NCI-H146 treated with DMSO at 0.1 percent for 48 hours (cell line): ENCODE data around the gene TCF25.
A peak's percentile ranks its signal among the peaks of the same experiment; 100 is the strongest.
"Not testable (repeated sequence)": the region's sequence is repeated elsewhere in the genome, so short reads cannot be mapped to it uniquely, and the experiment has no call there.

Source experiments
- DNase-seq: peaks from one replicate; lab custom pipeline; 2025; ENCODE audit not compliant: unreplicated experiment; lab: John Stamatoyannopoulos, UW

The TCF25 gene

DNA sequence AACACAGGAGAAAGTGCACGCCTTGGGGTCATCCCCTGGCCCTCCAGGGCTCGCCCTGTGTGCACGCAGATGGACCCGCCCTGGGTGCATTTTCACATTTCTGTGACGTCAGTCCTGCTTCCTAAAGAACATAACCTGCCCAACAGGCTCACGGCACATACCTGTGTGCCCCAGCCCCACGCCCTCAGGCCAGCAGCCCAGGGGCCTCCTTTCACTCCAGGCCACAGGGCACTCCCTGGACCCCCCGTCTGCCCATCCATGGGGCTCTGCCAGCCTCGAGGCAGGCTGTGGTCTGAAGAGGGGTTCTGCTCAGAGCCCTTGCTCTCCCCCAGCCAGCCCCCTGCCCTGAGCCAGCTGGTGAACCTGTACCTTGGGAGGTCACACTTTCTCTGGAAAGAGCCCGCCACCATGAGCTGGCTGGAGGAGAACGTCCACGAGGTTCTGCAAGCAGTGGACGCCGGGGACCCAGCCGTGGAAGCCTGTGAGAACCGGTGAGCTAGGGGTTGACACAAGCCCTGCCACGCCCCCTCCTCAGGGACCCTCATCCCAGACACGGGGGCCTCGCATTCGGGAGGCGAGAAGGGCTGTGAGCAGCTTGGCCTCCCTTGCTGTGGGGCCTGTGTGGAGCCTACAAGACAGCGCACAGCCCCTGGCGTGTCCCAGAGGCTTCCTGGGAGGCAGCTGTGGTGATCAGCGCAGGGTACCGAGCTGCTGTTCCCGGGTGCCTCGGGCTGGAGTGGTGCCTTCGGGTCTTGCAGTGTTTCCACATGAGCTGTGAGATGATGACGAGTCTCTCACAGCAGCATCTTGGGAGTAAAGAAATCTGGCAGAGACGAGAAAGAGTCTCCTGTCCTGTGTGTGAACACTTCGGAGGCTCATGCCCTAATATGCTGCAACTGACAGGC, 31.5 kb downstream of the TCF25 start:
- no peak for DNase-seq

DNA sequence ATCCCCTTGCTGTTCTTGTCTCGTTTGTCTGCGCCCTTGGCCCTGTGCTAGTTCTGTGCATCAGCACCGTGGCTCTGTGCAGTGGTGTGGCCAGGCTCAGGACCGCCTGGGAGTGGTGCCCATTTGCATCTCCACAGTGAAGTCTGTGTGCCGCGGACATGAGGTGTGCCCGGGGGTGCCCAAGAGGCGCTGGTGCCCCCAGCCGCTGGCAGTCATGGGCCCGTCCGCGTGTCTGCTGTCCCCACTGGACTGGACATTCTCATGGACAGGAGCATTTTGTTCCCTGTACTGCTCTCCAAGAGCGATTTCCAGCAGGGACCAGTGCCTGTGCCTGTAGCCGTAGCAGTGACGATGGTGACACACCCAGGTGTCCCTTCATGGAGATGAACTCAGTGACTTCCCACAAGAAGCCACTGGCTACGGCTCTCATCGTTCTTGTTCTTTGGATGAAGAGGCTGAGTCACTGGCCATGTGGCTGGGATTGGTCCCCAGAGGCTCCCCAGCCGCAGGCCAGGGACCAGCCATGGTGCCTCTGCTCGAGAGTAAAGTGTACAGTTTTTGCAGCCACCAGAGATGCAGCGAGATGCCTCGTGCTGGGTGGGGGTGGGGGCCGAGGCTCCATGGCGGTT, 32.2 kb downstream of the TCF25 start:
- DNase-seq, result no peak

DNA sequence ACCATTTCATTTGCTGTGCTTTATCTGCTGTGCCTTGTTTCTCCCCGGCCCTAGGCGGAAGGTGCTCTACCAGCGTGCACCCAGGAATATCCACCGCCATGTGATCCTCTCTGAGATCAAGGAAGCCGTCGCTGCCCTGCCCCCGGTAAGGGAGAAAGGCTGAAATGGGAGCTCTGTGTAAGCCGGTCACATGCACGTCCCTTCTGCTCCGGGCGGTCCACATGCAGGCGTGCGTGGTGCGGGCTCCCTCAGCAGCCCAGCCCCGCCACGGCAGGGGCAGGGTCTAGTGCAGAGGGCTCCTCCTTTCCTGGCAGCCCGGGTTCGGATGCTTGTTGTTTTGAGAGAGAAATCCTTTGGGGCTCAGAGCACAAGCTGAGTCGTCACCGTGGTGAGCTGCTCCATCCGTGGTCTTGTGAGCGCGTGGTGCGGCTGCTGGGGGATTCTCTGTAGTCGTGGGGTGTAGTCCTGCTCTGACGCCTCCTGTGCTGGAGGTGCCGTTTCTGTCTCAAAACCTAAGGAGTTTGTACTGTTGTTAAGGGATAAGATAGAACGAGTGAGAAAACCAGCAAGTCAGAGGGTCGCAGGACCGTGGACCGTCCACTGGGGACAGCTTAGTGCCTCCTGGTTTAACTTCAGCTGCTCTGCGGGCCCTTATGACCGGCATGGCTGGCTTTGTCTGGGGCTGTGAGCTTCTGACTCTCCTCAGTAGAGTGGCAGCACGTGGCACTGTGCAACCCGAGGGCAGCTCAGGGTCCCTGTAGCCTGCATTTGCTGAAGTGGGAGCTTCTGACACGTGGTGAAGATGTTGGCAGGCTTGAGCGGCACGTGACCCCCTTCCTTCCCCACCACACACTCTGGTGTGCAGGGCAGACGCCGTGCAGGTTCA, 33.0 kb downstream of the TCF25 start:
- no peak for DNase-seq

DNA sequence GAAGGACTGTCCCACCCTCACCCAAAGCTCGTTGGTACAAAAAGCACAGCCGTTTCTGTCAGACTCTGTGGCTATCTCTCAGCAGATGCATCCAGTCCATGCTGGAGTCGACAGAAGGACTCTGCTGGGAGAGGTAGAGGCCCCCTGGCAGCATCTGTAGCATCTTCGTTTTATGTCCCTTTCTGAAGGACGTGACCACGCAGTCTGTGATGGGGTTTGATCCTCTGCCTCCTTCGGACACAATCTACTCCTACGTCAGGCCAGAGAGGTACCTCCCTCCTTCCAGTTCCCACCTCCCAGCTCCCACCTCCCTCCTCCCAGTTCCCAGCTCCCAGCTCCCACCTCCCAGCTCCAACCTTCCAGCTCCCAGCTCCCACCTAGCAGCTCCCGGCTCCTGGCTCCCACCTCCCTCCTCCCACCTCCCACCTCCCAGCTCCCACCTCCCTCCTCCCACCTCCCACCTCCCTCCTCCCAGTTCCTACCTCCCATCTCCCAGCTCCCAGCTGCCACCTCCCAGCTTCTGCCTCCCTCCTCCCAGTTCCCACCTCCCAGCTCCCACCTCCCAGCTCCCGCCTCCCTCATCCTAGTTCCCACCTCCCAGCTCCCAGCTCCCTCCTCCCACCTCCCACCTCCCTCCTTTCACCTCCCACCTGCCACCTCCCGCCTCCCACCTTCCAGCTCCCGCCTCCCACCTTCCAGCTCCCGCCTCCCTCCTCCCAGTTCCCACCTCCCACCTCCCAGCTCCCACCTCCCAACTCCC, 33.8 kb downstream of the TCF25 start:
- no peak for DNase-seq

DNA sequence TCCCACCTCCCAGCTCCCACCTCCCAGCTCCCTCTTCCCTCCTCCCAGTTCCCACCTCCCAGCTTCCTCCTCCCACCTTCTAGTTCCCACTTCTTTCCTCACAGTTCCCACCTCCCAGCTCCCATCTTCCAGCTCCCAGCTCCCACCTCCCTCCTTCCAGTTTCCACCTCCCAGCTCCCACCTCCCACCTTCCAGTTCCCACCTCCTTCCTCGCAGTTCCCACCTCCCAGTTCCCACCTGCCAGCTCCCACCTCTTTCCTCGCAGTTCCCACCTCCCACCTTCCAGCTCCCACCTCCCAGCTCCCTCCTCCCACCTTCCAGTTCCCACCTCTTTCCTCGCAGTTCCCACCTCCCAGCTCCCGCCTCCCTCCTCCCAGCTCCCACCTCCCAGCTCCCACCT, 34.8 kb downstream of the TCF25 start:
- no peak for DNase-seq

DNA sequence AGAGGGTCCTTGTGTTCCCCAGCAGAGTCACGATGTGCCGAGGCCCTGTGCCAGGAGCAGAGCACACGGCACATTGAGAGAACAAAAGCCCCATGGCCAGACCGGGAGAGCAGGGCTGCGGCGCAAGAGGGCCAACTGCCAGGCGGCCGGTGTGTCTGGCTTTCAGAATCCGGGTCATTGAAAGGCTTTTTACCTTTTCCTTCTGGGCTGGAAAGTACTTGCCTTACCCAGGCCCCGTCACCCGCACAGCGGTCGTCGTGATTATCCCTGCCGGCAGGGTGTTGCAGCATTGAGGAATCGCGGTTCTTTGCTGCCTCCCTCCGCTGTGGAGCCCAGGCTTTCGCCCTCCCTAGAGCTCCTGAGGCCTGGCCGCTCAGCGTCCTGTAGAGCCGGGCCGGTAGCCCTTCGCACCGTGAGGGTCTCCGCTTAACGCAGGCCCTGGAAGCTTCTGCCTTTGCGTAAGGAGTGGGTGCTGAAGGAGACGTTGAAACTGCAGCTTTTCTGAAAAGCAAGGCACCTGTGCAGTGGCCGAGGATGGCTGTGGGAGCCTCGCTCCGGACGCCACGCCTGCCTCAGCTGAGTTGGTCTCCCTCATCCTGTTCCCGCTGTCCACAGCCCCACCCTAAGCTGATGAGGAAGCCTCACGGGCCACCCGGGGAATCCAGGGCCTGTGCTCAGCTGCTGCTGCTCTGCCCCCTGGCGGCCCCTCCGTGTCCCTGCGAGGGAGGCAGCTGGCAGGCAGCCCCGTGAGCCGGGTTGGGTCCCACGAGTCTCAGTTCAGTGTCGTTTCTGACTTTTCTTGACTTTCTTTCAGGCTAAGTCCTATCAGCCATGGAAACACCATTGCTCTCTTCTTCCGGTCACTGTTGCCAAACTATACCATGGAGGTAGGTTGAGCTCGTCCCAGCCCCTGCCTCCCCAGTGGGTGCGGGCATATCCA, 36.7 kb downstream of the TCF25 start:
- DNase-seq, result no peak

DNA sequence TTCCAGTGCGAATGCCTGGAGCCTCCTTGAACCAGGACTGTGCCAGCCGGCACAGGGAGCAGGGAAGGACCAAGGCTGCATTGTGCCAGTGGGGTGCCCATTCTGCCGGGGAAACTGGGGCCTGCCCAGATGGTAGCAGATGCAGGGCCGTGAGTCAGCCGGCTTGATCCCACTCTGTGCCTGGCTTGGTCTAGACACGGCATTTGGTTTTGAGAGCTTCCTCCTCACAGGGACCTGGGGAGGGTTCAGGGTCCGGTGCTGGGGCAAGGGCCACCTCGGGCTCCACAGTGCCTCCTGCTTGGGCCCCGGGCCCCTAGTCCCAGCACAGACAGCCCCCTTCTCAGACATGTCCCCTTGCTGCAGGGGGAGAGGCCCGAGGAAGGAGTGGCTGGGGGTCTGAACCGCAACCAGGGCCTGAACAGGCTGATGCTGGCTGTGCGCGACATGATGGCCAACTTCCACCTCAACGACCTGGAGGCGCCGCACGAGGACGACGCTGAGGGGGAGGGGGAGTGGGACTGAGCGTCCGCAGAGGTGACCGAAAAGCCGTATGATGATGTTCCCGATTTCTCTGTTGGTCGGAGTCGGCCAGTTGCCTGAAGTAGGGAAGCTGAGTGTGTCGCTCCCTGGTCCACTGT, 37.4 kb downstream of the TCF25 start:
- no peak for DNase-seq

DNA sequence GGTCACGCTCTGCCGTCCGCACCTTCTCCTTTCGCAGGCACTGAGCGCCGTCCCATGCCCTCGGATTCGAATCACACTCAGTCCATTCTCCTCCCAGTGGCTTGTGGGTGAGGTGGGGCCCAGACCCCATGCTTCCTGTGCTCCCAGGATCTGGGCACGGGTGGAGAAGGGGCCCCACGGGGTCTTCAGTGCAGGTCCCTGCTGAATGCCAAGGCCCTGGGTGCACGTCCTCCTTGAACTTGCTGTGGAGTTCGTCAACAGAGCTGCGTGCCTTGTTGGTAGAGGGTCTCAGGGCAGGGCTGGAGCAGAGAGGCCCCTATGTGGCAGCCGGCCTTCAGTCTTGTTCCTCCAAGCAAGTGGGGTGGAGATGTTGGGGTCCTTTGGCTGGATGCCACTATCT, 38.0 kb downstream of the TCF25 start:
- DNase-seq, result no peak

DNA sequence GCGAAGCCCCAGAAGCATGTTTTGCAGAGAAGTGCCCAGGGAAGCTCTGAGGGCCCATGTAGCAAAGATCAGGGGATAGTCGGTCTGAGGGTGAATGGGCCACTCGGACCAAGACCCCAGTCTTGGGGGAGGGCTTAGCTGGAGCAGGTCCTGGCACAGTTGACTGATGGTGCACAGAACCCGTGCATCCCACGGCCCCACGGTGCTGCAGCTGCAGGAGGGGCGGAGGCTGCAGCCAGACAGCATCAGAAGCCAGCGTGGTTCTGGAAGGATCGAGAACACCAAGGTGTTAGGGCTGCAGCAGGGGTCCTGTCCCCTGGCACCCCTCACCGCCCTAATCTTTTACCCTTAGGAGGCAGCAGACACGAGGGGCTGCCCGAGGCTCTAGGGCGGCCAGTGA, 38.8 kb downstream of the TCF25 start:
- no peak for DNase-seq

DNA sequence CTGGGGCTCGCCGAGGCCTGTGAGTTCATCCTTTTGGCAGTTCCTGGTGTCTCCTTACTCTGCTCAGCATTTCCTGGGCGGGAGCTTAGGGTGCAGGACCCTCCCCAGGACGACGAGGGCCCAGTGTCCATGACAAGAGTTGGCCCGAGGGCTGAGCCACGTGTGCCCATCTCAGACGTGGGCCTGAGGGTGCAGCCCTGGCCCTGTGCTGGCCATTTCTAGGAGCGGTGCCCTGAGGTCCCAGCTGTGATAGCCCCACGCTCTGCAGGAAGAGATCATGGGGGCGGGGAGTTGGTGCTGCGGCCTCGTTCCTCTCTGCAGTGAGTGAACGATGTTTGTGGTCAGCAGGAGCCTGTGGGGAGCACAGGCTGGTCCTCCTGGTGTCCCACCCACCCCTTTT, 39.2 kb downstream of the TCF25 start:
- no peak for DNase-seq

DNA sequence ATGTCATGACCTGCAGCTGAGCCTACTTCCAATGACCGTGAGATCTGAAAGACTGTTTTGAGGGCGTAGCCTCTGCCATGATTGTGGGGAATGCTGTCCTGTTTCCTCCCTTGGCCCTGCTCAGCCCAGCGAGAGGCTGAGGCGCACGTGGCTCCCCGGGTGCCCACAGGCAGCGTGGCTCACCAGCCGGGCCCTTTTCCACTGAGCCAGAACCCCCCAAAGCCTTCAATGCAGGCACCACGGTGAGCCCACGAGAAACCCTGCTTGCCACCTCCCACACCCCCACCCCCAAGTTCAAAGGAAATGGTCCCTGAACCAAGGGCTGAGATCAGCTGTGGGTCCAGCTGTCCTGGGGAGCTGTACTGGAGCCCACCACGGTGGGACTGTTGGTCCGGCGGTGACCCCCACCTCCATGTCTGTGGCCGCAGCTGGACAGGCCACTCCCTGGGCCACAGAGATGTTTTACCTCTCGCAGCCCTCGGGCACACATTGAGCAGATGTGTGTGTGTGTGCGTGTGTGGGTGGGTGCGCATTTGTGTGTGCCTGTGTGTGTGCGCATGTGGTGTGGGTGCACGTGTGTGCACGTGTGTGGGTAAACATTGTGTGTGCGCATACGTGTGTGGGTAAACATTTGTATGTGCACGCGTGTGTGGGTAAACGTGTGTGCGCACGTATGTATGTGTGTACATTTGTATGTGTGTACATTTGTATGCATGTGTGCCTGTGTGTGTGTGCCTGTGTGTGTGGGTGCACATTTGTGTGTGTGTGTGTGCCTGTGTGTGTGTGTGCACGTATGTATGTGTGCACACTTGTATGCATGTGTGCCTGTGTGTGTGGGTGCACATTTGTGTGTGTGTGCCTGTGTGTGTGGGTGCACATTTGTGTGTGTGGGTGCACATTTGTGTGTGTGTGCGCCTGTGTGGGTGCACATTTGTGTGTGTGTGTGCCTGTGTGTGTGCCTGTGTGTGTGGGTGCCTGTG, 40.3 kb downstream of the TCF25 start:
- DNase-seq, result no peak

DNA sequence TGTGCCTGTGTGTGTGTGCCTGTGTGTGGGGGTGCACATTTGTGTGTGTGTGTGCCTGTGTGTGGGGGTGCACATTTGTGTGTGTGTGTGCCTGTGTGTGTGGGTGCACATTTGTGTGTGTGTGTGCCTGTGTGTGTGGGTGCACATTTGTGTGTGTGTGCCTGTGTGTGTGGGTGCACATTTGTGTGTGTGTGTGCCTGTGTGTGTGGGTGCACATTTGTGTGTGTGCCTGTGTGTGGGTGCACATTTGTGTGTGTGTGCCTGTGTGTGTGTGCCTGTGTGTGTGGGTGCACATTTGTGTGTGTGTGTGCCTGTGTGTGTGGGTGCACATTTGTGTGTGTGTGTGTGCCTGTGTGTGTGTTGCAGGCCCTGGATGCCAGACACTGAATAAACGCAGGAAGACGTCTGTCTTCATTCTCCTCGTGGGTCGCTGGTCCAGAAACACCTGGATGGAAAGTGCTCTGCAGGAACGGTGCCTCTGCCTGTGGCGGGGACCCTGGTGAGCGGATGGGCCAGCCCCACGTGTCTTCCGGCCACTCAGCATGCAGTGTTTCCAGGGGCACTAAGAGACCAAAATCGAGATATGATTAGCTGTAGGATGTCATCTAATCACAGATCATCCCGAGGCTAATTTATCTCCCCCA, 41.4 kb downstream of the TCF25 start:
- not testable (repeated sequence) for DNase-seq

DNA sequence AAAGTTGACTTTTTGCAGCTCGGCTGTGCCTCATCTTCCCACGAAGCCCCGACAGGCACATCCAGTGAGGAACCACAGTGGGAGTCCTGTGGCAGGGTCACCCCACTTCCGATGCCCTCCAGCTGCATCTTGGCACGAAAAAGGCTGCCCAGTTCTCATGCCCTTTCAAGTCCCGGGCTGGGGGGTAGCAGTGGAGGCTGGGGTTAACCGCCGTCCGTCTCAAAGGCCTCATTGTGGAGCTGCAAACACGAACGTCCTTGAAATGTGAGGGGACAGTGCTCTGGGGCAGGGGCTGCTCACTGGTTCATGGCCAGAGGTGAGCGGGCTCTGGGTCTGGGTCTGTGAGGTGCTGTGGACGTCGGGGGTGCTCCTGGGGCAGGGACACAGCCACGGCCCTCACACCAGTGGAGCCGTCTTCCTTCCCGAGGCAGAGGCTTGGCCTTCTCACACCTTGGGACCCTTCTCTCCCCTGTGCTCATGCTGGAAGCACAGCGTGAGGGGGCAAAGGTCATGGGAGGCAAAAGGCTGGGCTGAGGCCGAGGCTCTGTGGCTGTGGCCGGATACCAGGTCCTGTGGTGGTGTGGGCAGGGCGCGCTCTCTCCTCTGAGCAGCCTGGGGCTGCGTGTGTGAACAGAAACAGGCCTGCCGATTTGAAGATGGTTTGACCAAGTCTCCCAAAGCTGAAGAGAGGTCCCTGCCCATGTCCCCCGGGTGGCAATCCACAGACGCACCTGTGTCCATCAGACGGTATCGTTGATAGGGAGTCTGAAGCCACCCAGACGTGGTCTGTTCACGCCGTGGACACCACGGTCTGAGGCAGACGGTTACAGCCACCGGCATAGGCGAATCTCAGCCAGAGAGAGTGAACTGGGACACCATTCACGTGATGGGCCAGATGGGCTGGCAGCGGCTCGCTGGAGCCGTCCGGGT, 42.2 kb downstream of the TCF25 start:
- DNase-seq, result no peak

DNA sequence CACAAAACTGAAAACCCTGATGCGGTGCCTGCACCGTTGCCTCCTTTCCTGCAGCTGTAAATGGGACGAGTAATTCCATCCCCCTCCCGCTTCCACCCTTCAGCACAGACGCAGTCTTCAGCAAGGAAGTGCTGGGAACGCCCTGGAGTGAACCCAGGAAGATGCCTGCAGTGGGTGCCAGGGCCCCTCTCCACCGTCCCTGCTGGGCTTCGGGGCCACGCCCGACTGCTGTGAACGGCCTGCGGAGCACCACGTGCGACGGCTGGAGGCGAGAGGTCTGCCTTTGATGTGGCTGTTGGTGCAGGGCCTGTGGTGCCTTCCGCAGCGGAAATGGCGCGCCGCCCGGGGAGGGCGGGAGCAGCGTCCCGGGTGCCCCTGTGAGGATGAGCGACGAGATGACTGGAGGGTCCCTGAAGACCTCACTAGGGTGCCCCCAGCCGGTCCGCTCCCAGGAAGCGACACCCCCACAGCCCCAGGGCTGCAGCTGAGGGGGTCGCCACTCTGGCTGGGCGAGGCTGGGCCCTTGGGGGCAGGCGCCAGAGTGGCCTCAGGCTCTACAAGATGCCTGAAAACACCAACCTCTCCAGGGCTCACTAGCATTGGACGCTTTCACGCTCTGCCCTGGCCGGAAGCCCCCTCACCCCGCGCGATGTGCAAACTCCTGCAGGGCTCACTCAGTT, 44.5 kb downstream of the TCF25 start:
- DNase-seq, result peak; percentile 37

DNA sequence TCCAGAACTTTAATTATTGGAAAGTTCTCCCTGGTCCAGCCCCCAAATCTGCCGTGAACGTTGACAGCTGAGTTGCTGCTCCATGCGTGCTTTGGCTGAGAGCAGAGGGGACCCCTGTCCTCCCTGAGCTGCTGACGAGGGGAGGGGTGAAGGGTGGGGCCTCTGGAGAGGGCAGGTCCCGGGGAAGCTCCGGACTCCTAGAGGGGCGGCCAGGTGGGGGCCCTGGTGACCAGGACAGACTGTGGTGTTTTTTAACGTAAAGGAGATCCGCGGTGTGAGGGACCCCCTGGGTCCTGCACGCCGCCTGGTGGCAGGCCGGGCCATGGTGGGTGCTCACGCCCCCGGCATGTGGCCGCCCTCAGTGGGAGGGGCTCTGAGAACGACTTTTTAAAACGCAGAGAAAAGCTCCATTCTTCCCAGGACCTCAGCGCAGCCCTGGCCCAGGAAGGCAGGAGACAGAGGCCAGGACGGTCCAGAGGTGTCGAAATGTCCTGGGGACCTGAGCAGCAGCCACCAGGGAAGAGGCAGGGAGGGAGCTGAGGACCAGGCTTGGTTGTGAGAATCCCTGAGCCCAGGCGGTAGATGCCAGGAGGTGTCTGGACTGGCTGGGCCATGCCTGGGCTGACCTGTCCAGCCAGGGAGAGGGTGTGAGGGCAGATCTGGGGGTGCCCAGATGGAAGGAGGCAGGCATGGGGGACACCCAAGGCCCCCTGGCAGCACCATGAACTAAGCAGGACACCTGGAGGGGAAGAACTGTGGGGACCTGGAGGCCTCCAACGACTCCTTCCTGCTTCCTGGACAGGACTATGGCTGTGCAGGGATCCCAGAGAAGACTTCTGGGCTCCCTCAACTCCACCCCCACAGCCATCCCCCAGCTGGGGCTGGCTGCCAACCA, 45.3 kb downstream of the TCF25 start, which contains the start of gene MC1R:
Gene MC1R (plus strand): TSS at position 410 of the 895 bp plus-strand sequence. CDS start 397 bp downstream, at position 807.
- DNase-seq, result peak; percentile 15
